Measurements from ENCODE around the gene CENPN.

DNA sequence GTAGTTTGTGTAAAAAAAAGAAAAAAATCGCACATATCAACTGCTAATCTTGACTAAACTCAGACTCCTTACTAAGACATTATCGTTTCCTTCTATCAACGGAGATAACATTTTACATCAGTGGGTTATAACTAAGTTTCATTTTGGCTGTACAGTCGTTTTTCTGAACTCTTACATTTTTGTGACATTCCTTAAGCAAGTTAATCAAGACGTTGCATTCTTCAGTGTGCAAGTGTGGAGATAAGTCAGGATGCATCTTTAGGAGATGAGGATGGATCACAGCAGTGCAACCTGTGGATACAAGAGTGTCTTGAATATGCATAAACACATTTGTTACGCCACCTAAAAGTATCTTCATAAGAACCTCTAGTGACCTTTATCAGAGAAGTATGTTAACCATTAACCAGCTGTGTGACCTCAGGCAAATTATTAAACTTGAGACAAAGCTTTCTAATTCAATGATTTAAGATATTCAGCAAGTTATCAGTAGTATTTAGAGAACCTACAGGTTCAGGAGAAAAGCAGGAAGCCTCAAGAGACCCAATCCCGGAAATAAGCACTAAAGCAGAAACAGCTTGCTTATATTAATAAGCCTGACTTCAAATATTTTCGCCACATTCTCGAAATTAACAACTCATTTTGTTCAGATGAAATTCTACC lies 9.7 kb upstream of the CENPN start:
- no peak for TF ChIP-seq CTCF (IDR thresholded peaks at IDR 0.05)
- TF ChIP-seq POLR2A (IDR thresholded peaks at IDR 0.05) = no peak
- no peak for TF ChIP-seq POLR2AphosphoS5 (IDR thresholded peaks at IDR 0.05)
